Esophagus squamous epithelium (tissue), 4 donors: Measurements from ENCODE around the gene HSFX4.
"Not testable (repeated sequence)": the region's sequence is repeated elsewhere in the genome, so short reads cannot be mapped to it uniquely, and the experiment has no call there.

ENCODE experiments used
- CTCF ChIP-seq, 6 experiments: fragments of 450-650 bp in 4 of 6; fragments of 200-600 bp in 2 of 6; sonication (generic) in 2 of 6; IDR thresholded peaks; one replicate each; pipeline ENCODE4 v1.5.1; 2016 to 2019; ENCODE audit warnings: antibody characterized with exemption in 6 of 6, mild to moderate bottlenecking in 4 of 6, moderate library complexity in 4 of 6
- POLR2A ChIP-seq, 4 donors: fragments of 450-650 bp; IDR thresholded peaks; one replicate each; pipeline ENCODE4 v1.6.1; 2017; ENCODE audit warnings: antibody characterized with exemption in 4 of 4, mild to moderate bottlenecking in 4 of 4, moderate library complexity in 3 of 4

- TF ChIP-seq POLR2A, CTCF (IDR thresholded peaks at IDR 0.05): not testable (repeated sequence)
Measured at GRCh38 chrX:149890828-149891227, 38.5 kb upstream of the HSFX4 start.
